GM12873 (cell line): Measurements from ENCODE around the gene HDAC4.

Experiments
- CTCF ChIP-seq: IDR thresholded peaks from 2 replicates; pipeline ENCODE4 v1.5.1; 2012; ENCODE audit warnings: low read depth, mild to moderate bottlenecking, moderate library complexity, low read length, control low read depth; ENCODE audit not compliant: insufficient read depth; ENCODE audit errors: missing control alignments

Gene HDAC4

DNA sequence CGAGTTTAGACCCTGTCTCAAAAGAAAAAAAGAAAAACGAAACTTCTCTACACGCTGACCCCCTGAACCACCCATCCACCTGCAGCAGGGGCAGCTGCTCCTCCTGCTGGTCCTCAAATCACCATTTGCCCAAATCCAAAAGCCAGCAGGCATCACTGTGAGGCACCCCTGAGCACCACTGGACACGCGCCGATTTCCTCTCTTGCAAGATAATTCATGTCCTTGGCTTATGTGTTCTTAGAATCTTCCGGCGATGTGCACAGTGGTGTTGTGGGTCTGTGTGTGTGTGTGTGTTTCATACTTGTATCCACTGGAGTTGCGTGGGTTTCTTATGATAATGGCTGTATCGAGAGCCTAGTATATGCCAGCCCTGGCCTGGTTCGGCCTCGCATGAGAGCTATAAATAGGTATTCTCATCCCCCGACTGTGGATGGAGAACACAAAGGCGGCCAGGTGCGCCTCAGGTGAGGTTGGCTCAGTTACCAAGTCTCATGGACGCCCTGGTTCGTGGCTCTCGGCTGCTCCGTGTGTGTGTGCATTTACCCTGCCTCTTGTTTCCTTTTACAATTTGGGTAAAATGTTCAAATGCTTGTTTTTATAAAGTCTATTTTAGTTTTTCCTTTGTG, 235.5 kb downstream of the HDAC4 start:
- no peak for TF ChIP-seq CTCF

GRCh38 chr2:239164335-239164871, 236.4 kb downstream of the HDAC4 start:
- TF ChIP-seq CTCF: no peak

DNA sequence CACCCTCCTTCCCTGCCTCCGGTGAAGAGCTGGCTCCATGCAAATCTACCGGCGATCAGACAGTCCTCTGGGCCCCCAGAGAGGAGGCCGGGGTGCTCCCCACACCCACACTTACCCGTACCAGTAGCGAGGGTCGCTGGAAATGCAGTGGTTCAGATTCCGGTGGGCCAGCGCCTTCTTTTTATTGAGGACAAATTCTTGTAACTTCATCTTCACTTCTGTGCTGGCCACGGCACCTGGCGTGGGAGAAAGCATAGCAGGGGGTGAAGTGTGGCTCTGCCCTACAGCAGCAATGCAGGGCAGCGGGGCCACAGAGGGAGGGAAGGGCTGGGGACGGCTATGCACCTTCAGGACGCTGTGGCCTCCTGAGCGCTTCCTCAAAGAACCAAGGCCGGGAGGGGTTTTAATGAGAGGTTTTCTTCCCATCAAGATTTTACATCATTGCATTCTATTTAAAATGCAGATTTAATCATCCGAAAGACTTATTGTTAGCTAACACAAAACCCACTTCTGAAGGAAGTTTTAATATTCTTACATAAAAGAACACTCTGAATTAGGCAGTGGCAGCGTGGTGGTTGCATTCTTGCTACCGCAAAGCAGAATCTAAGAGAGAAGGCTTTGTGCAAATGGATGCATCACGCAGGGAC, 237.0 kb downstream of the HDAC4 start:
- TF ChIP-seq CTCF: no peak

DNA sequence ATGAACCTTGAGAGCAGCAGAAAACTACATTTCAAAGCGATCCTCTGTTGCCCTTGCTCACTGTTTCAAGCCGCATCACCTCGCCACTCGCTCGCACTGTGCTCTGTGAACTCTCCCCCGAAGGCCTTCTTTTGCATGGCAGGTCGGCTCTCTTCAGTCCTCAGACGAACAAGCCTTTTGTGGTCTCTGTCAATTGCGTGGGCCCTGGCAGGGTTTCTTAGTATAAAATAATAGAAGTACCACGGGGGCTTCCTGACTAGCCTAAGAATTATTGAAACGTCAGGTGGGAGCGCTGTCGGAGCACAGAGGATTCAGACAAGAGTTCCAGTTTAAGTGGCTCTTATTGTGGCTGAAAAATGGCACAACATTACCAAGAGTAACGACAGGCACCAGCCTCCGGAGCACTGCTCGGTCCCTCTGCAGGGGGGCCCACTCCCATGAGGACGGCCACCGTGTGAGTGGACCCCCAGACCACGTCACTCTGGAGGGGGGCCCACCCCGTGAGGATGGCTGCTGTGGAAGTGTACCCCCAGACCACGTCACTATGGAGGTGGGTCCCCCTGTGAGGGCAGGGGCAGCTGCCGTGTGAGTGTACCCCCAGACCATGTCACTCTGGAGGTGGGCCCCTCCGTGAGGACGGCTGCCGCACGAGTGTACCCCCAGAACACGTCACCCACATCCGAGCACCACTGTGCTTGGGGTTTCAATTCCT, 237.7 kb downstream of the HDAC4 start:
- TF ChIP-seq CTCF: no peak

DNA sequence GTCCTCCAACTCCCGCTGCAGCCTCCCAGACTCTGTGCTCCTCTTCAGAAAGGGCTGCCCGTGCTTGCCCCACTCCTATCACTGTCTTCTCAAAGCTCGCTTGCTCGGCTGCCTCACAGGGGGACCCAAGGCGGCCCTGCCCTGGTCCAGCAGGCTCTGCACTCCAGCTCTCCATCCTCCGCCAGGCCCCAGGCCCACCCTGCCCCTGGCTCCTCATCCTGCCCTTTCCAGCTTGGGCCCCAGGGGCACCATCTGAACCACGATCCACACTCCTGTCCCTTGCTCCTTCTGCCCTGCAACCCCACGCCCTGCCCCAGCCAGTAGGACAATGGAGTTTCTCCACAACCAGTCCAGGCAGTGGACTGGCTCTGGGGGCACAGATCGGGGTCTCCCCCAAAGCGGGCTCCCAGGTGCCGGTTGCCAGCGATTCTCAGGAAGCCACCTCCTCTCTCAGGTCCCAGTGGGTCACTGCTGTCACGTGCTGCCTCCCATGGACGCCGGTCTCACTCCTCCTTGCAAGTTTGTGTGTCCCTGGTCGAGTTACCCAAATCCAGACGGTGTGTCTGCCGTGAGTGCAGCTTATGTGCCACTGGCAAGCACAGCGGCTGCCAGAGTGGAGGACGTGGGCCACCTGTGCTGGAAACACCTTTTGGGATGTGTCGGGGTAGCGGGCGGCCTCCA, 238.5 kb downstream of the HDAC4 start:
- TF ChIP-seq CTCF: no peak

- no peak for TF ChIP-seq CTCF
Measured at GRCh38 chr2:239161711-239162140, 239.1 kb downstream of the HDAC4 start.
